Bronchial epithelial cell (primary cell): ENCODE measurements around the gene ZC3H4. TPM values are rescaled to one million over a fixed set of nuclear protein-coding genes. Genes with fewer than 3 reads are reported as not detected.

Experiments used
- DNase-seq: peaks from one replicate; pipeline ENCODE4 v3.0.0-alpha.2; 2010; ENCODE audit warnings: low read depth
- FAIRE-seq: peaks from 2 replicates; lab custom pipeline; 2011; peaks lifted over from hg19 to GRCh38; lab: Jason Lieb, UNC
- H3K27me3 ChIP-seq: 2 replicates; pipeline ENCODE4 v1.5.1; 2011; ENCODE audit warnings: low read length; ENCODE audit not compliant: control insufficient read depth, insufficient read depth
- H3K36me3 ChIP-seq: 2 replicates; pipeline ENCODE4 v1.5.1; 2011; ENCODE audit warnings: low read length; ENCODE audit not compliant: control insufficient read depth, insufficient read depth
- H3K4me3 ChIP-seq: 2 replicates; pipeline ENCODE4 v1.5.1; 2011; ENCODE audit warnings: mild to moderate bottlenecking, low read depth, low read length, control low read depth
- CTCF ChIP-seq: IDR thresholded peaks from 2 replicates; pipeline ENCODE4 v1.5.1; 2011; ENCODE audit warnings: mild to moderate bottlenecking, moderate library complexity, low read length, control low read depth, inconsistent platforms; ENCODE audit not compliant: insufficient read depth, severe bottlenecking
- total RNA-seq: library from RNA; depleted of rRNA; stranded (reverse); fragments of >200 nt; gene quantifications from 2 replicates; pipeline ENCODE4 v1.2.1, GENCODE V29; 2014

ZC3H4 gene
- 2.6 and 7.0 TPM in 2 replicates for total RNA-seq

- FAIRE-seq (no peak), DNase-seq (peak; percentile 97)
- peak within 1 kb of the TSS; percentile 69 for H3K4me3 ChIP-seq
- TF ChIP-seq CTCF = no peak
- no peaks in the 10 kb centered on the region for H3K27me3 ChIP-seq
- peaks cover 2% of the 10 kb centered on the region for H3K36me3 ChIP-seq
Observed at GRCh38 chr19:47112997-47113849, at the start of gene ZC3H4. Gene ZC3H4, minus strand, starts transcription at chr19:47113776. Its CDS starts 1,192 bp downstream, at chr19:47112584.

GRCh38 chr19:47161876-47162489, 48.4 kb upstream of the ZC3H4 start:
- TF ChIP-seq CTCF = no peak
- H3K4me3 ChIP-seq = no peak overlapping the region
- DNase-seq (no peak), FAIRE-seq (no peak)
- H3K36me3 ChIP-seq = peaks cover 10% of the 10 kb centered on the region
- no peaks in the 10 kb centered on the region for H3K27me3 ChIP-seq

GRCh38 chr19:47158879-47159503, 45.4 kb upstream of the ZC3H4 start:
- Histone ChIP-seq H3K36me3 (peaks cover 13% of the 10 kb centered on the region), H3K27me3 (no peaks in the 10 kb centered on the region), H3K4me3 (no peak overlapping the region)
- no peak for TF ChIP-seq CTCF
- peak; percentile 88 for DNase-seq
- FAIRE-seq = no peak

- FAIRE-seq = no peak
- Histone ChIP-seq H3K4me3 (no peak overlapping the region), H3K27me3 (no peaks in the 10 kb centered on the region), H3K36me3 (peaks cover 13% of the 10 kb centered on the region)
- no peak for DNase-seq
- no peak for TF ChIP-seq CTCF
Observed at GRCh38 chr19:47158367-47158791, 44.8 kb upstream of the ZC3H4 start.

- DNase-seq (peak; percentile 42), FAIRE-seq (no peak)
- H3K27me3 ChIP-seq = no peaks in the 10 kb centered on the region
- peaks cover 12% of the 10 kb centered on the region for H3K36me3 ChIP-seq
- TF ChIP-seq CTCF = no peak
- no peak overlapping the region for H3K4me3 ChIP-seq
Observed at GRCh38 chr19:47157431-47158321, 44.1 kb upstream of the ZC3H4 start.
